GM19397 (cell line): ENCODE results near the gene MYOF.
"Not testable (repeated sequence)": the region's sequence is repeated elsewhere in the genome, so short reads cannot be mapped to it uniquely, and the experiment has no call there.

Experiments
- ATAC-seq: cut with Tn5 transposase; IDR thresholded peaks from one replicate; pipeline ENCODE4 v1.9.1; 2021; ENCODE audit warnings: mild to moderate bottlenecking, moderate library complexity; ENCODE audit not compliant: unreplicated experiment

The MYOF gene

GRCh38 chr10:93458821-93459257 is 23.3 kb downstream of the MYOF start:
- ATAC-seq, result no peak

GRCh38 chr10:93457511-93457910 is 24.6 kb downstream of the MYOF start:
- ATAC-seq, result no peak

- ATAC-seq, result no peak
Observed at GRCh38 chr10:93456480-93456879, 25.7 kb downstream of the MYOF start.

GRCh38 chr10:93454736-93455135 is 27.4 kb downstream of the MYOF start:
- no peak for ATAC-seq

DNA sequence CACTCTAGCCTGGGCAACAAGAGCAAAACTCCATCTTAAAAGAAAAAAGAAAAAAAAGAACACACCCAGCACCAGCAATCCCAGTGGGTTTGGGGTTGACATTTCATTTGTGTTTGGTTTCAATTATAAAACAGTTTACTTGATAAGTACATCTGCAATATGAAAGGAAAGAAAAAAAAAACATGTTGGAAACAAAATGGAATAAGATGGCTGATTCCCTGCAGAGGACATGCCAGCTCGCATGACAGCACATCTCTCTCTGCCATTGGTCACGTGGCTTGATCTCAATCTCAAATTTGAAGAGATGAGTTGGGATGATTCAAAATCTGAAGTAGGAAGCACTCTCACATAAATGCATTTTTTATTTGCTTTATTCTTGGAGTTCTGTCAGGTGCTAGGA is 28.0 kb downstream of the MYOF start:
- ATAC-seq, result no peak

DNA sequence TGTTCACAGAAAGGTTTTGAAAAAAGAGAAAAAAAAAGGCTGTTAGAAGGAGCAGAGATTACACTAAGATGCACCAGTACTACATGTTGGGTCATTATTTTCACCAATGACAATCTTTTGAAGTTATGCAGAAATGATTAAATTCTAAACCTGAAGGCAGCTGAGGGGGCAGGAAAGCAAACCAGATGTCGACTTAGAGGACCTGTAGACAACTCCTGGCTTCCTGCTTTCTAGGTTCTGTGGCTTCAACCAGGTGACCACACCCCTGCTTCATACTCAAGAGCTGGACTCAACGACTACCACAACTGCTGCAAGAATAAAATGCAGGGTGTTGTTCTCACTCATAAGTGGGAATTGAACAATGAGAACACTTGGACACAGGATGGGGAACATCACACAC is 30.0 kb downstream of the MYOF start:
- no peak for ATAC-seq

GRCh38 chr10:93451244-93451947 is 30.7 kb downstream of the MYOF start:
- no peak for ATAC-seq

DNA sequence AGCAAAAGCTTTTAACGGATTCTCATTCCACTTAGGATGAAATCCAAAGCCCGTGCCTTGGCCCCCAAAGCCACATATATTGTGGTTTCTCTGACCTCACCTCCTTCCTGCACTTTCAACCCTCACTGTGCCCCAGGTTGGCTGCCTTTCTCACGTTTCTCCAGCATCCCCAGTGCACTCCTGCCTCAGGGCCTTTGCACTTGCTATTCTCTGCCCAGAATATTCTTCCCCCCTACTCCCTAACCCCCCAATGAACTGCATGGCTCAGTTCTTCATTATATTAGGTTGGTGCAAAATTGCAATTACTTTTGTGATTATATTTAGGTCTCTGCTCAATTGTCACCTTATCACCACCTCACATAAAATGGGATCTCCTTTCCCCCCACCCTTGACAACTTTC is 34.2 kb downstream of the MYOF start:
- no peak for ATAC-seq

DNA sequence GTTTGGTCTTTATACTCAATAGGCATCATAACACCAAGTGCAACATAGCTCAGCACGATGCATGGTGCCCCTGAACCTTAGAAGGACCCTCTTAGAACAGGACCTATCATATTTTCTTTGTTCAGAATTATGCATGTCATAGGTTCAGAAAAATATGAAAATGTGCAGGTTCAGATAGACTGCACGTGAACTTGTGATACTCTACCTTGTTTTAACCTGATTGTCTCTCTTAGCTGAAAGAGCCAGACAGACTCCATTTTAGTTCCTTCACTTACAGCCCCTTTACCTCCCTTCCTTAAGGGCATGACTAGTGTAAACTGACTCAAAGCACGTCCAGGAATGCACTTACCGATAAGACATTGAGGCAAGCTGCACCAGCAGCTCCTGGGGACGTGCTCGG is 35.1 kb downstream of the MYOF start:
- ATAC-seq, result no peak

DNA sequence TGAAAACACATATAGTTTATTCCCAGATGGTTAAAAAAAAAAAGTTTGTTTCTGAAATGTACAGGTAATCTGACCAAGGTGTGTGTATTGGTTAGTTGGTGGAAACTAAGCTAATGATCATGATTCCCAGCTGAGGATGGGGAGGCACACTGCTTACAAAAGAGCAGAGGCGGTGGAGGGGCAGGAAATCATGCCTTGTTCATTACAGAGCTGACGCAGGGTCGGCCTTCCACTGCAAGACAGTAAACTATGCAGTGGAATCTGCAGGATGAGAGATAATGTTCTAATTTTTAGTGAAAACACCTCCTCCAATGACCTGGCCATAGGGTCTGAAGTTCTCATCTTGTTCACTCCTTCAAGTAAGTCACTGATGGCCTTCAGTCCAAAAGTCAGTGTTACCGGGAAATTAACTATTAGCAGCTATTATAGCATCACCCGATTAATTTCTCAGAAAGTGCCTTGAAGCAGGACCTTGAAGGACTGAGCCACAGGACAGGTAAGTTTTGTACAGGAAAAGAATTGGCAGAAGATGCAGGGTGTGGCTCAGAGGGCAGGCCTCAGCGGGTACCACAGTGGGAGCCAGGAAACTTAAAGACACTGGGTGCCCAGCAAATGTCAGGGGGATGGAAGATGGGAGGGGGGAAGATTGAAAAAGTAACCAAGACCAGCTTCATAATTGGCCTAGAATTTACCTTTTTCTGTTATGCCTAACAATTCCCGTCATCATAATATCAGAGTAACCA is 36.0 kb downstream of the MYOF start:
- ATAC-seq, result no peak

GRCh38 chr10:93445097-93445960 is 36.8 kb downstream of the MYOF start:
- no peak for ATAC-seq

DNA sequence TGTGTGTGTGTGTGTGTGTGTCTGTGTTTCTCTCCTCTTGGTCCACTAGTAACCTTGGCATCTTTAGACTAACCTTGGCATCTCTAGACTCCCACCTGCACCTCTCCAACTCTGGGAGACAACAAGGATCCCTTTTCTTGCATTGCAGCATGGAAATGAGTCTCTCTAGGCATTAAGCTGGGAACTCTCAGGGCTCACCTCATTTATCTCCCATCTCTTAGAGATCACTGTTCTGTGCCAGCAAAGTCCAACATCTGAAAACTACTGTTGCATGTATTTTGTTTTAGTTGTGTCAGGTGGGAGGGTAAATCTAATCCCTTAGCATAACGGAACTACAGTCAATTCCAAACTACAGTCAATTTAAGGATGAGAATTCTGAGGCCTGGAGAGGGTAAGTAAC is 38.7 kb downstream of the MYOF start:
- ATAC-seq, result no peak

GRCh38 chr10:93442721-93443120 is 39.4 kb downstream of the MYOF start:
- not testable (repeated sequence) for ATAC-seq

- ATAC-seq, result no peak
Observed at GRCh38 chr10:93440591-93441091, 41.5 kb downstream of the MYOF start.

GRCh38 chr10:93438613-93439253 is 43.4 kb downstream of the MYOF start:
- ATAC-seq, result no peak

DNA sequence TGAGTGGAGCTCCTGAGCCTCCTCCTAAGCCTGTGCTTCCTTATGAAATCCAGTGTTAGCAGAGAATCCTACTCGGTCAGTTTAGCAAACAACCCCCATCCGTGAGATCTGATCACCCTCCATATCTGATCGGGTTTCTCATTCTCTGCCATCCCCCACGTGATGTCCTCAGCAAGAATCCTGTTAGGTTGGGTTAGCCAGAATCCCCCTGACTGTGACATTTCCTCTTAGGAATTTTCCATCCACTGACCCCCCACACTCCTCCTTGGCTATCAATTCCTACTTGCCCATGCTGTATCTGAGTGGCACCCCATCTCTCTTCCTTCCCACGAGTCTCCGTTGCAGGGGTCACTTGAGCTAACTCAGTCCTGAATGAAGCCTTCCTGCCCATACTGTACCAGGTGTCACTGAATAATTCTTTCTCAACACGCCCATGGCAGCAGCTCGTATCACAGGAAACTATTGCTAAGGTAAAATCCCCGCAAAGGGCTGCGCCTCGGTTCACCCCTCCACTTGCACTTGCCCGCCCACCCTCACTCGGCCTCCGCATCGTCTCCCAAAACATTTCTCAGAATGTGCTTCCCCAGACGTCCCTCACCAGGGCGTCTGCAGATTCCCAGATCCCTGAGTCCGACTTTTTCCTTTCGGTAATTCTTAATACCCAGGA is 44.1 kb downstream of the MYOF start:
- ATAC-seq, result no peak

GRCh38 chr10:93437086-93437945 is 44.8 kb downstream of the MYOF start:
- no peak for ATAC-seq

GRCh38 chr10:93436591-93437085 is 45.5 kb downstream of the MYOF start:
- ATAC-seq, result no peak
